ENCODE measurements around the gene GRM1. TPM values are rescaled to one million over a fixed set of nuclear protein-coding genes. Genes with fewer than 3 reads are reported as not detected.

GRM1 gene
- total RNA-seq, 1 donor from 2014 or later, result 0.05 TPM

GRCh38 chr6:146169872-146170271 lies 141.0 kb downstream of the GRM1 start:
- no peak overlapping the region for H3K4me3 ChIP-seq (ENCODE audit: insufficient read depth, low read depth, low read length)
- no peaks in the 10 kb centered on the region for H3K27me3 ChIP-seq (ENCODE audit: insufficient read depth, low read length)
- H4K20me1 ChIP-seq (ENCODE audit: insufficient read depth, low read length), result no peaks in the 10 kb centered on the region
- no peak overlapping the region for H3K27ac ChIP-seq (ENCODE audit: low read depth, low read length)
- Mint-ChIP-seq H3K36me3 (ENCODE audit: low read depth, unreplicated experiment) (no peaks in the 10 kb centered on the region), H3K4me3 (ENCODE audit: unreplicated experiment) (no peak overlapping the region), H3K9me3 (ENCODE audit: unreplicated experiment) (no peaks in the 10 kb centered on the region), H3K27ac (ENCODE audit: unreplicated experiment) (no peak overlapping the region), H3K27me3 (ENCODE audit: low read depth, unreplicated experiment) (no peaks in the 10 kb centered on the region), H3K4me1 (ENCODE audit: low read depth, unreplicated experiment) (no peaks in the 10 kb centered on the region)
- no peak overlapping the region for H2AFZ ChIP-seq (ENCODE audit: low read depth, low read length)
- FAIRE-seq (no peak), DNase-seq (ENCODE audit: low read depth) (no peak)
- no peaks in the 10 kb centered on the region for H3K36me3 ChIP-seq (ENCODE audit: insufficient read depth, low read length)
- no peak for TF ChIP-seq EZH2 (IDR thresholded peaks at IDR 0.05; ENCODE audit: insufficient read depth, low read length)
- TF ChIP-seq CTCF (IDR thresholded peaks at IDR 0.05; ENCODE audit: insufficient read depth, low read depth, low read length), result no peak
- H3K4me1 ChIP-seq (ENCODE audit: insufficient read depth, low read length), result no peaks in the 10 kb centered on the region
- H3K79me2 ChIP-seq (ENCODE audit: insufficient read depth, low read length), result no peaks in the 10 kb centered on the region
- H3K9me3 ChIP-seq (ENCODE audit: insufficient read depth, low read depth, low read length), result no peaks in the 10 kb centered on the region
- H3K9ac ChIP-seq (ENCODE audit: low read length), result no peak overlapping the region
- H3K4me2 ChIP-seq (ENCODE audit: low read length), result no peak overlapping the region

GRCh38 chr6:146177785-146178184 lies 148.9 kb downstream of the GRM1 start:
- H3K79me2 ChIP-seq (ENCODE audit: insufficient read depth, low read length), result no peaks in the 10 kb centered on the region
- TF ChIP-seq EZH2 (IDR thresholded peaks at IDR 0.05; ENCODE audit: insufficient read depth, low read length) (no peak), CTCF (IDR thresholded peaks at IDR 0.05; ENCODE audit: insufficient read depth, low read depth, low read length) (no peak)
- H3K4me1 ChIP-seq (ENCODE audit: insufficient read depth, low read length), result no peaks in the 10 kb centered on the region
- H3K4me3 Mint-ChIP-seq (ENCODE audit: unreplicated experiment), result no peak overlapping the region
- H3K4me2 ChIP-seq (ENCODE audit: low read length), result no peak overlapping the region
- no peak overlapping the region for H3K9ac ChIP-seq (ENCODE audit: low read length)
- H3K27ac ChIP-seq (ENCODE audit: low read depth, low read length), result no peak overlapping the region
- no peaks in the 10 kb centered on the region for H3K27me3 Mint-ChIP-seq (ENCODE audit: low read depth, unreplicated experiment)
- H4K20me1 ChIP-seq (ENCODE audit: insufficient read depth, low read length), result no peaks in the 10 kb centered on the region
- no peaks in the 10 kb centered on the region for H3K4me1 Mint-ChIP-seq (ENCODE audit: low read depth, unreplicated experiment)
- H3K4me3 ChIP-seq (ENCODE audit: insufficient read depth, low read depth, low read length), result no peak overlapping the region
- no peaks in the 10 kb centered on the region for H3K36me3 Mint-ChIP-seq (ENCODE audit: low read depth, unreplicated experiment)
- DNase-seq (ENCODE audit: low read depth) (no peak), FAIRE-seq (no peak)
- no peaks in the 10 kb centered on the region for H3K36me3 ChIP-seq (ENCODE audit: insufficient read depth, low read length)
- no peak overlapping the region for H3K27ac Mint-ChIP-seq (ENCODE audit: unreplicated experiment)
- H3K9me3 Mint-ChIP-seq (ENCODE audit: unreplicated experiment), result no peaks in the 10 kb centered on the region
- no peak overlapping the region for H2AFZ ChIP-seq (ENCODE audit: low read depth, low read length)
- no peaks in the 10 kb centered on the region for H3K9me3 ChIP-seq (ENCODE audit: insufficient read depth, low read depth, low read length)
- H3K27me3 ChIP-seq (ENCODE audit: insufficient read depth, low read length), result no peaks in the 10 kb centered on the region

- no peak for FAIRE-seq
- no peak for DNase-seq (ENCODE audit: low read depth)
Measured at GRCh38 chr6:146183831-146184230, 155.0 kb downstream of the GRM1 start.

More at GRCh38 chr6:146183831-146184230, 155.0 kb downstream of the GRM1 start:
- Mint-ChIP-seq H3K4me3 (ENCODE audit: unreplicated experiment) (no peak overlapping the region), H3K27me3 (ENCODE audit: low read depth, unreplicated experiment) (peaks cover 2% of the 10 kb centered on the region), H3K4me1 (ENCODE audit: low read depth, unreplicated experiment) (no peaks in the 10 kb centered on the region), H3K27ac (ENCODE audit: unreplicated experiment) (no peak overlapping the region), H3K9me3 (ENCODE audit: unreplicated experiment) (no peaks in the 10 kb centered on the region), H3K36me3 (ENCODE audit: low read depth, unreplicated experiment) (no peaks in the 10 kb centered on the region)
- H2AFZ ChIP-seq (ENCODE audit: low read depth, low read length), result no peak overlapping the region
- H3K4me1 ChIP-seq (ENCODE audit: insufficient read depth, low read length), result no peaks in the 10 kb centered on the region
- H3K27ac ChIP-seq (ENCODE audit: low read depth, low read length), result no peak overlapping the region
- no peaks in the 10 kb centered on the region for H4K20me1 ChIP-seq (ENCODE audit: insufficient read depth, low read length)
- H3K36me3 ChIP-seq (ENCODE audit: insufficient read depth, low read length), result no peaks in the 10 kb centered on the region
- no peaks in the 10 kb centered on the region for H3K27me3 ChIP-seq (ENCODE audit: insufficient read depth, low read length)
- H3K9me3 ChIP-seq (ENCODE audit: insufficient read depth, low read depth, low read length), result no peaks in the 10 kb centered on the region
- H3K4me3 ChIP-seq (ENCODE audit: insufficient read depth, low read depth, low read length), result no peak overlapping the region
- no peak overlapping the region for H3K4me2 ChIP-seq (ENCODE audit: low read length)
- no peak for TF ChIP-seq EZH2 (IDR thresholded peaks at IDR 0.05; ENCODE audit: insufficient read depth, low read length)
- no peak for TF ChIP-seq CTCF (IDR thresholded peaks at IDR 0.05; ENCODE audit: insufficient read depth, low read depth, low read length)
- H3K79me2 ChIP-seq (ENCODE audit: insufficient read depth, low read length), result no peaks in the 10 kb centered on the region
- no peak overlapping the region for H3K9ac ChIP-seq (ENCODE audit: low read length)

All from astrocyte (in vitro differentiated cells and primary cell).